GM10266 (cell line): Measurements from ENCODE around the gene BAZ2A.

ENCODE experiments used
- DNase-seq: peaks from one replicate; pipeline ENCODE4 v3.0.0; 2012; ENCODE audit errors: extremely low spot score
- TF ChIP-seq, protein P1 (sequence below): IDR thresholded peaks from 2 replicates; pipeline ENCODE4 v1.5.1; 2012; ENCODE audit warnings: mild to moderate bottlenecking, low read depth; ENCODE audit not compliant: control insufficient read depth, insufficient read depth; ENCODE audit errors: missing control alignments

Gene BAZ2A

DNA sequence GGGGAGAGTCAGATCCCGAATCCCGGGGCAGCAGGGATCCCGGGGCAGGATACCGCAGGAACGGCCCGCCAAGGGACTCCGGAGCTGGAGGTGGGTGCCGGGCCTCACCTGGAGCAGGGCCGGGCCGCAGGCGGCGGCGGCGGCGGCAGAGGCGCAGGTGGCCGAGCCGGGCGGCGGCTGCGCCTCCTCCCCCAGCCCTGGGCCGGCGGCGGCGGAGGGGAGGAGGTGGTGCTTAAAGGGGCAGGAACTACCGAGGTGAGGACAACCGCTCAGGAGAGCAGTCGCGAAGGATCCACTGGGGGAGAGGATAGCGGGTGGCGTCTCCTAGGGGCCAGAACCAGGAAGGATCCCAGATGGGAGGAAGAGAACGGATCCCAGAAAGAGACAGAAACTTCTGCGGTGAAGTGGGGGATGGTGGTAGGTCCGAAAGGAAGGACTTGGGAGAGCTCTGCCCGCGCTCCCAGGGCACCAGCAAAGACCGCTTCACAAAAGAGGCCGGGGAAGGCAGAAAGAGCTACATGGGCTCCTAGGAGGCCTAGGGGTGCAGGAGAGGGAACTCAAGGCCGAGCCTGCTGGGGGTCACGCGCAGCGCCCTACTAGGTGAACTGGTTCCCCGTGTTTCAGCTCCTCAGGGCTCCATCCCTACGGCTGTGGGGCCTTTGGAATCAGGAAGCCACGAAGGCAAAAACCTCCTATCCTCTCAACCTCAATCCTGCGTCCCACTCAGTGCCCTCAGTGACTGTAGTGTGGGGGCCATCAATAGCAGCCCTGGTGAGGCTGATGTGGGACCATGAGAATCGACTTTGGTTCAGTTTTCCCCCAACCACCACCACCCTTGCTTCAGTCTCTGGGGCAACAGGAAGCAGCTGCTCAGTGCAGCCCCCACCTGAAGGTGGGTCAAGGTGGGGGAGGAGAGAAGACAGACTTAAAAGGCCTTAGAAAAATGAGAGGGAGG, 5.0 kb upstream of the BAZ2A start:
- TF ChIP-seq, protein P1, sequence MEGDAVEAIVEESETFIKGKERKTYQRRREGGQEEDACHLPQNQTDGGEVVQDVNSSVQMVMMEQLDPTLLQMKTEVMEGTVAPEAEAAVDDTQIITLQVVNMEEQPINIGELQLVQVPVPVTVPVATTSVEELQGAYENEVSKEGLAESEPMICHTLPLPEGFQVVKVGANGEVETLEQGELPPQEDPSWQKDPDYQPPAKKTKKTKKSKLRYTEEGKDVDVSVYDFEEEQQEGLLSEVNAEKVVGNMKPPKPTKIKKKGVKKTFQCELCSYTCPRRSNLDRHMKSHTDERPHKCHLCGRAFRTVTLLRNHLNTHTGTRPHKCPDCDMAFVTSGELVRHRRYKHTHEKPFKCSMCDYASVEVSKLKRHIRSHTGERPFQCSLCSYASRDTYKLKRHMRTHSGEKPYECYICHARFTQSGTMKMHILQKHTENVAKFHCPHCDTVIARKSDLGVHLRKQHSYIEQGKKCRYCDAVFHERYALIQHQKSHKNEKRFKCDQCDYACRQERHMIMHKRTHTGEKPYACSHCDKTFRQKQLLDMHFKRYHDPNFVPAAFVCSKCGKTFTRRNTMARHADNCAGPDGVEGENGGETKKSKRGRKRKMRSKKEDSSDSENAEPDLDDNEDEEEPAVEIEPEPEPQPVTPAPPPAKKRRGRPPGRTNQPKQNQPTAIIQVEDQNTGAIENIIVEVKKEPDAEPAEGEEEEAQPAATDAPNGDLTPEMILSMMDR, result peak; percentile 52
- DNase-seq, result peak; percentile 82

DNA sequence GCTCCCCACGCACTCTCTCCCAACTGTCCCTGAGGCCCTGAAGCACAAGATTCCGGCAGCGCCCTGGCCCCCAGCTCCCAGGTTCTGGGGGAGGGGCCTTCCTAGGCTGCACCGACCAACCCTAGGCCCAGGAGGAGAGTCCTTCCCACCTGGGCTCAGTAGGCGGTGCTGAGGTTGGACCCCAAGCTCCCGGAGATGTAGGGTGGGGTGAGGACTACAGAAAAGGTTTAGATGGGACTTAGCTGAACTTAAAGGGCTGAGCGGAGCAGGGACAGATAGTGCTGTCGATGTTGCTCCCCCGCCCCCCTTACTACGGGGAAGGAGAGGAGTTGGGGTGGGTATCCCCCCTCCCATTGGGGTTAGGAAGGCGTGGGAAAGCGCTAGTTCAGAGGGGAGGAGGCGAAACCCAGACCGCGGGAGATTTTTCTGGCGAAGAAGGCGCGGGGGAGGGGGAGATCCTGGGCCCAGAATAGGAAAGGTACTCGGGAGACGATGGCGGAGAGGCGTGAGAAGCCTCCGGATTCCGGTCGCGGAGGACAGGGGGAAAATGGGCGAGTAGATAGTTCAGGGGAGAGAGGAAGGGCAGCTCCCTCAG, 4.2 kb upstream of the BAZ2A start:
- DNase-seq, result peak; percentile 42
- TF ChIP-seq, protein P1, result no peak

DNA sequence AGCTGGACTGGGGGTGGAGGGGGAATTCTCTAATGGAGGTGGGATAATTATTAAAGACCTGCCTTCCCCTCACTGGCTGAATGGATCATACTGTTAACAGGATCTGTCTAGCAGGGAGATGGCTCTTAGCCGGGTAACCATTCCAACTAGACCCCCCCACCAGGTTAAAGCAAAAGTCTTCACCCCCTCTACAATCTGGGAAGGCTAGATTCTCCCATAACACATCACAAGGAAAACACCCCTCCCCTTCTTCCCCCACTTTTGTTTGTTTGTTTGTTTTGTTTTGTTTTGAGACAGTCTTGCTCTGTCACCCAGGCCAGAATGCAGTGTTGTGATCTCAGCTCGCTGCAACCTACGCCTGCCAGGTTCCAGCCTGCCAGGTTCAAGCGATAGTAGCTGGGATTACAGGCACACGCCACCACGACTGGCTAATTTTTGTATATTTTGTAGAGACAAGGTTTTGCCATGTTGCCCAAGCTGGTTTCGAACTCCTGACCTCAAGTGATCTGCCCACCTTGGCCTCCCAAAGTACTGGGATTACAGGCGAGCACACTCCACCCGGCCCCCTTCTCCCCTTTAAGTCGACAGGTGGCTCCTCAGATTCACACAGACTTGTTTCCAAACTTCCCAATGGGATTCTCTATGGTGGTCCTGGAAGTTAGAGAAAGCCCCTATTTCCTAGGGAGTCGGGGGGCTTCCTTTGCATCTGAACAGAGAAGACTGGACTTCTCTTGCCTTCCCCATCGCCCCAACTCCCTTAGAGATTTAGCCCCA, 3.5 kb upstream of the BAZ2A start:
- no peak for DNase-seq
- TF ChIP-seq, protein P1, result no peak

DNA sequence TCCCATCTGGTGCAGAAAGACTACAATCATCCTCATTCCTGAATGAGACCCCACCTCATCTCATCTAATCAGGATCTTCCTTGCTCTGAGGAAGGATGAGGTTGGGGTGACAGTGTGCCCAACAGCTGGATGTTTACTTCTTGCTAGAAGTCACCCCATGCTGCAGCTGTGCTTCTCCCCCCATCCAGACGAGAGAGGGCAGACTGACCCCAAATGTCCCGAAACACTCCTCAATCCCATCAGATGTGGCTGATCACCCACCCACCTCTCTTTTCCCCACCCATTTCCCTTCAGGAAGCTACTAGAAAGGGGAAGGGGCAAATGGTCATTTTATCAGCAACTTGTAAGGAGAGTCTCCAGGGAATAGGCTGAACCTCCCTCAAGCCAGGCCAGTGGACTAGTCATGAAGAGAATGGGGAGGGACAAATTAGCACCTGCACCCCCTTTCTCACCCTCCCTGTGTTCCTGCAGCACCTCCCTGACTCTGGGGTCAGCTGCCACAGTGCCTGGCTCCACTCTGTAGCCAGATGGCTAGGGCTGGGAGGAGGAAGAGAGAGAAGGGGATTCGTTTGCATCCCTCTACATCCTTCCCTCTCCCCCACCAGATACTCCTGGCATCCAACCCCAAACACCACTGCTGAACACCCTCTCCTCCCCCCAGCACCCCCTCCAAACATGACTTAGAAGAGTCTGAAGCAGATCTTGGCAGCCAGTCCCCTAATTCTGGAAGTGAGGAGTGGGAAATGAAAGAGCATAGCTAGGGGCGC, 2.8 kb upstream of the BAZ2A start:
- DNase-seq, result peak; percentile 44
- TF ChIP-seq, protein P1, result no peak

DNA sequence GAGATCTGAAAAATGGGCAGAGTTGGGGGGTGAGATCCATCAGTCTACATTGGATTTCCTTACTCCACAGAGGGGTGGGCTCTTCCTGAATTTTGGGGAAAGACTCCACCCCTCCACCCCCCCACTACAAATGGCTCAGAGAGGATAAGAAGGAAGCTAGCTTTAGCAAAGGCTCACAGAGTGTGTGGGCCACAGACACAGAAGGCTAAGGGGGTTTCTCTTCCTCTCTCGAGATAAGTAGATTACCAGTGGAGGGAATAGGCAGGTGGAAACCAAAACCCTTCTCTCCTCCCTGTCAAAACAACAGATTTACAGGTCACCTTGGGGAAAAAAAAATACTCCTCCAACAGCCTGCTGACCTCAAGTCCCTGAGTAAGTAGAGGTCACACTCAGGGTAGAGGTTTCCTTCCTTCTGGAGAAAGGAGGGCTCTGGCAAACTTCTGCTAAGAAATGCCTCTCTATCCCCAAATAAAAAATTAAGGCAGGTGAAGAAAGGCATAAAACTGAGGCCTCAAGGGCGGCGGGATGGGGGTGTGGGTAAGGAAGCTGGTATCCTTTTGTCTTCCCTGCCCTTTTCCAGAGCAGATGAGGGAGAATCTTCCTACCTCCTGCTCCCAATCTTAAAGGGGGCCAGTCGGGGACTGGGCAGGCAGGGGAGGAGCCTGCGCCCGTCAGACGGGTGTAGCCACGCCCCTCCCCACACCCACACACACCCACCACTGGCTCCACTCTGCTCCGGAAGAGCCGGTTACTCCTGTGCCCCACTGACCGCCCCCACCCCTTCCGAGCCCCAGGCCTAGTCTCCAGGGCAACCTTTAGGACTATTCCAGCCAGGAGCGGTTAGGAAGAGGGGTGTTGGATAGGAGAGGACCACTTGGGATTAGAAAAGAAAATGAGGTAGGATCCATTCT, 1.9 kb upstream of the BAZ2A start:
- peak; percentile 75 for DNase-seq
- TF ChIP-seq, protein P1, result no peak
